Calu3 (cell line): ENCODE measurements around the gene IMMP1L. TPM values are rescaled to one million over a fixed set of nuclear protein-coding genes. Genes with fewer than 3 reads are reported as not detected.

ENCODE experiments used
- BruUV-seq: library from RNA; stranded (reverse); fragments of 400-500 nt; replicated peaks from 2 replicates; lab custom pipeline; 2021; lab: Mats Ljungman, UMichigan
- CTCF ChIA-PET: fragments of 300-600 bp; sonication (Branson Sonifier 250); formaldehyde crosslinking; loops from one replicate; lab custom pipeline; 2022; ENCODE audit warnings: antibody characterized with exemption; lab: Charles Lee
- DNase-seq: peaks from one replicate; pipeline ENCODE4 v3.0.0; 2022
- H3K27ac Mint-ChIP-seq: one replicate; pipeline ENCODE4 v1.8.0; 2022; ENCODE audit warnings: mixed read lengths; ENCODE audit not compliant: unreplicated experiment
- H3K27me3 Mint-ChIP-seq: one replicate; pipeline ENCODE4 v1.8.0; 2022; ENCODE audit warnings: mixed read lengths; ENCODE audit not compliant: unreplicated experiment
- H3K36me3 Mint-ChIP-seq: one replicate; pipeline ENCODE4 v1.8.0; 2022; ENCODE audit warnings: mild to moderate bottlenecking, moderate library complexity, mixed read lengths; ENCODE audit not compliant: insufficient read depth, unreplicated experiment
- H3K4me1 Mint-ChIP-seq: one replicate; pipeline ENCODE4 v1.8.0; 2022; ENCODE audit warnings: mild to moderate bottlenecking, low read depth, mixed read lengths; ENCODE audit not compliant: unreplicated experiment
- H3K4me3 Mint-ChIP-seq: one replicate; pipeline ENCODE4 v1.8.0; 2022; ENCODE audit warnings: mild to moderate bottlenecking, low read depth, moderate library complexity, mixed read lengths; ENCODE audit not compliant: unreplicated experiment
- H3K9me3 Mint-ChIP-seq: one replicate; pipeline ENCODE4 v1.8.0; 2022; ENCODE audit warnings: low read depth, mixed read lengths; ENCODE audit not compliant: unreplicated experiment
- CTCF ChIP-seq: fragments of 200-600 bp; IDR thresholded peaks from one replicate; pipeline ENCODE4 v1.8.0; 2022; ENCODE audit warnings: antibody characterized with exemption; ENCODE audit not compliant: unreplicated experiment
- intact Hi-C: fragments of 100-400 bp; cut with micrococcal nuclease; formaldehyde crosslinking; loops from one replicate; pipeline ENCODE4 v1.10.0; 2022; ENCODE audit not compliant: unreplicated experiment
- total RNA-seq: library from RNA; stranded (reverse); gene quantifications from 2 replicates; pipeline ENCODE4 v1.2.3, GENCODE V29; 2022

IMMP1L gene
- total RNA-seq, 1 experiment from 2014 or later = 22.9 TPM

GRCh38 chr11:31414338-31414737 lies 95.1 kb downstream of the IMMP1L start:
- H3K4me3 Mint-ChIP-seq = no peak overlapping the region
- DNase-seq = no peak
- peaks cover 2% of the 10 kb centered on the region for H3K9me3 Mint-ChIP-seq
- TF ChIP-seq CTCF = no peak
- no TSS peak for BruUV-seq
- no peaks in the 10 kb centered on the region for H3K27me3 Mint-ChIP-seq
- intact Hi-C loops = no loop called here
- H3K36me3 Mint-ChIP-seq = no peaks in the 10 kb centered on the region
- no peaks in the 10 kb centered on the region for H3K4me1 Mint-ChIP-seq
- CTCF ChIA-PET = no interaction called here
- no peak overlapping the region for H3K27ac Mint-ChIP-seq

DNA sequence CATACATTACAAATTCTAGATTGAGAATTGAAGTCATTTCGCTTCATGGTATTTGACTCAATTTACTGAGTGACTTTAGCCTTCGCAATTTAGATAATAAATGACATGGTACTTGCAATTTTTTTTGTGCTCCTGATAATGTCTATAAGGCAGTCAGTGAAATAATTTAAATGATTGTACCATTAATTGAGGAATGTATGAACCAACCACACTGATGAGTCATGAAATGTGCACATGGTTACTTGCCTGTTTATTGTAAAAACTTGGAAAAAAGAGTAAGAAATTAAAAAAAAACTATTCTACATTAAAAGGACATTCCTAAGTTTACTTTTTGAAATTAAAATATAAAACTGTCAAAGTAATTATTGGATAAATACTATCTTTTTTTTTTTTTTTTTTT lies 96.5 kb downstream of the IMMP1L start:
- intact Hi-C loops = no loop called here
- Mint-ChIP-seq H3K4me1 (no peaks in the 10 kb centered on the region), H3K4me3 (no peak overlapping the region), H3K27me3 (no peaks in the 10 kb centered on the region), H3K36me3 (no peaks in the 10 kb centered on the region), H3K9me3 (peaks cover 2% of the 10 kb centered on the region), H3K27ac (no peak overlapping the region)
- CTCF ChIA-PET = no interaction called here
- DNase-seq = no peak
- no TSS peak for BruUV-seq
- no peak for TF ChIP-seq CTCF

GRCh38 chr11:31408201-31408600 lies 101.2 kb downstream of the IMMP1L start:
- TF ChIP-seq CTCF = no peak
- intact Hi-C loops = no loop called here

DNA sequence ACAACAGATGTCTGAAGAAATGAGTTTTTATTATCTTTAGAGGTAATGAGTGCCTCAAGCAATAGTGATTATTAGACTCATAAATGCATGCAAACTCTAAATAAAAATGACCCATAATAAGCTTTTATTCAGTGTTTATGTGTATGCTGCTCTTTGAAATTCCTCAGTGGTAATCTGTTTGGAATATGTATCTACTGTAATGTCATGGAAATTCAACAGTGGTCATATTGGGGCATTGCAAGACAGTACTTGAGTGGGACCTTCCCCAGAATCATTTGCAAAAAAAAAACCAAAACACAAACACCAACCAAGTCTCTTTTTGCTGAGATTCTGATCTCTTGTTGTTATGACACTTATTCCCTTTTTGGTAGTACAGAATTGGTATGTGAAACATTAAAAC lies 104.8 kb downstream of the IMMP1L start:
- Mint-ChIP-seq H3K36me3 (no peaks in the 10 kb centered on the region), H3K4me1 (peaks cover 10% of the 10 kb centered on the region), H3K9me3 (no peaks in the 10 kb centered on the region), H3K4me3 (no peak overlapping the region), H3K27me3 (no peaks in the 10 kb centered on the region), H3K27ac (no peak overlapping the region)
- no TSS peak for BruUV-seq
- intact Hi-C loops = no loop called here
- CTCF ChIA-PET = interaction anchor here (0.7 kb wide), 1 partner anchor 98 kb away, joined by 4 read pairs; no protein-coding TSS in a partner anchor
- DNase-seq = no peak
- no peak for TF ChIP-seq CTCF

More at GRCh38 chr11:31408201-31408600, 101.2 kb downstream of the IMMP1L start:
- no TSS peak for BruUV-seq
- Mint-ChIP-seq H3K27ac (no peak overlapping the region), H3K36me3 (no peaks in the 10 kb centered on the region), H3K27me3 (no peaks in the 10 kb centered on the region), H3K9me3 (peaks cover 2% of the 10 kb centered on the region), H3K4me1 (peaks cover 9% of the 10 kb centered on the region), H3K4me3 (no peak overlapping the region)
- CTCF ChIA-PET = no interaction called here
- DNase-seq = no peak
